Measurements from ENCODE around the gene BCL2L14.

Gene BCL2L14

GRCh38 chr12:12070674-12071656 lies at the start of gene BCL2L14:
TSS of gene BCL2L14 (plus strand) at chr12:12070939. CDS start at chr12:12079306, 8,367 bp downstream.
- TF ChIP-seq CTCF (IDR thresholded peaks at IDR 0.05; ENCODE audit: low read depth, low read length) (no peak), MAX (IDR thresholded peaks at IDR 0.05; ENCODE audit: low read depth, low read length) (no peak), MYC (IDR thresholded peaks at IDR 0.05; ENCODE audit: low read depth, low read length) (no peak), POLR2A (IDR thresholded peaks at IDR 0.05; ENCODE audit: extremely low read depth, insufficient read length) (no peak)
- DNase-seq (ENCODE audit: low read depth): no peak
- H3K4me3 ChIP-seq (ENCODE audit: low read depth, low read length): no peak within 1 kb of the TSS

- H3K4me3 ChIP-seq (ENCODE audit: low read depth, low read length): no peak overlapping the region
- TF ChIP-seq CTCF (IDR thresholded peaks at IDR 0.05; ENCODE audit: low read depth, low read length) (no peak), POLR2A (IDR thresholded peaks at IDR 0.05; ENCODE audit: extremely low read depth, insufficient read length) (no peak), MYC (IDR thresholded peaks at IDR 0.05; ENCODE audit: low read depth, low read length) (no peak), MAX (IDR thresholded peaks at IDR 0.05; ENCODE audit: low read depth, low read length) (no peak)
- no peak for DNase-seq (ENCODE audit: low read depth)
Measured at GRCh38 chr12:12022306-12022936, 48.3 kb upstream of the BCL2L14 start.

- no peak for TF ChIP-seq MAX (IDR thresholded peaks at IDR 0.05; ENCODE audit: low read depth, low read length)
- no peak for TF ChIP-seq POLR2A (IDR thresholded peaks at IDR 0.05; ENCODE audit: extremely low read depth, insufficient read length)
- no peak for TF ChIP-seq MYC (IDR thresholded peaks at IDR 0.05; ENCODE audit: low read depth, low read length)
- no peak for TF ChIP-seq CTCF (IDR thresholded peaks at IDR 0.05; ENCODE audit: low read depth, low read length)
- no peak overlapping the region for H3K4me3 ChIP-seq (ENCODE audit: low read depth, low read length)
- DNase-seq (ENCODE audit: low read depth): no peak
Measured at GRCh38 chr12:12023456-12023855, 47.3 kb upstream of the BCL2L14 start.

- no peak overlapping the region for H3K4me3 ChIP-seq (ENCODE audit: low read depth, low read length)
- DNase-seq (ENCODE audit: low read depth): no peak
- TF ChIP-seq CTCF (IDR thresholded peaks at IDR 0.05; ENCODE audit: low read depth, low read length): no peak
- no peak for TF ChIP-seq POLR2A (IDR thresholded peaks at IDR 0.05; ENCODE audit: extremely low read depth, insufficient read length)
- no peak for TF ChIP-seq MYC (IDR thresholded peaks at IDR 0.05; ENCODE audit: low read depth, low read length)
- no peak for TF ChIP-seq MAX (IDR thresholded peaks at IDR 0.05; ENCODE audit: low read depth, low read length)
Measured at GRCh38 chr12:12024911-12025682, 45.6 kb upstream of the BCL2L14 start.

- no peak for DNase-seq (ENCODE audit: low read depth)
- TF ChIP-seq MAX (IDR thresholded peaks at IDR 0.05; ENCODE audit: low read depth, low read length): no peak
- no peak for TF ChIP-seq POLR2A (IDR thresholded peaks at IDR 0.05; ENCODE audit: extremely low read depth, insufficient read length)
- no peak for TF ChIP-seq CTCF (IDR thresholded peaks at IDR 0.05; ENCODE audit: low read depth, low read length)
- no peak for TF ChIP-seq MYC (IDR thresholded peaks at IDR 0.05; ENCODE audit: low read depth, low read length)
- H3K4me3 ChIP-seq (ENCODE audit: low read depth, low read length): no peak overlapping the region
Measured at GRCh38 chr12:12025799-12026386, 44.8 kb upstream of the BCL2L14 start.

All from NB4 (cell line).